ENCODE measurements around the gene BTRC. TPM values are rescaled to one million over a fixed set of nuclear protein-coding genes. Genes with fewer than 3 reads are reported as not detected.

The BTRC gene
- 6.3 and 9.3 TPM in 2 replicates for total RNA-seq

GRCh38 chr10:101353692-101354327 is at the start of gene BTRC:
TSS of gene BTRC (plus strand) at chr10:101354165. CDS start at chr10:101354181, 16 bp downstream.

GRCh38 chr10:101587725-101588653 is 234.0 kb downstream of the BTRC start, which contains the start of the genes DPCD and POLL:
TSS of gene DPCD (plus strand) at chr10:101588321. CDS start at chr10:101588337, 16 bp downstream.
TSS of gene POLL (minus strand) at chr10:101588257. CDS start at chr10:101587360, 897 bp downstream.

Other genes starting within 250 kb of the BTRC start
- gene TLX1, start 222.9 kb upstream of the BTRC start, total RNA-seq: not detected in 2 replicates
- under 0.01 TPM in 1 of 2 replicates, not detected in the other for gene LBX1, start 124.7 kb upstream of the BTRC start, total RNA-seq
- gene POLL, start 234.1 kb downstream of the BTRC start, total RNA-seq: 14.2 and 24.9 TPM in 2 replicates
- gene DPCD, start 234.2 kb downstream of the BTRC start, total RNA-seq: 32.8 and 52.2 TPM in 2 replicates